Measurements from ENCODE around the gene MYB. TPM values are rescaled to one million over a fixed set of nuclear protein-coding genes. Genes with fewer than 3 reads are reported as not detected.
"Not testable (repeated sequence)": the region's sequence is repeated elsewhere in the genome, so short reads cannot be mapped to it uniquely, and the experiment has no call there.

The MYB gene
- total and polyA plus RNA-seq, 2 donors: 42.1 to 84.7 TPM

DNA sequence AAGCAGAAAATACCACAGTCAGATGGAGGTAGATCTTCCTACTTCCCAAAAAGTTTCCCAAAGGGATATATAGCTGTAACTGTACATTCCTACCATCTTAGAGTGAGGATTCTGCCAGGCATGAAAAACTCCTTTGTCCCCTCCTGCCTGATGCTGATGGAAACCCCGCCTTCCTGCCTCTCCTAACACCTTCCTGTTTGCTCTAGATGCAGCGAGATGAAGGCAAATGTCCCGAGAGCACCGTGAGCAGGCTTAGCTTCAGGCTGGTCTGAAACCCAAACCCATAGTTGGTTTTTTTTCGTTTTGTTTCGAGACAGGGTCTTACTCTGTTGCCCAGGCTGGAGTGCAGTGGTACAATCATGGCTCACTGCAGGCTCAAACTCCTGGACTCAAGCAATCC lies 55.6 kb downstream of the MYB start:
- Histone ChIP-seq H3K27ac (ENCODE audit: low read depth in 1 of 2, low read length in 1 of 2) (no peak overlapping the region), H3K4me1 (ENCODE audit: control insufficient read depth in 2 of 2, insufficient read depth in 2 of 2, low read length in 2 of 2) (peaks cover 12 to 31% of the 10 kb centered on the region in 2 donors), H3K4me3 (ENCODE audit: low read length in 2 of 2) (no peak overlapping the region), H3K36me3 (ENCODE audit: control insufficient read depth in 2 of 2, insufficient read depth in 2 of 2, low read length in 1 of 2) (no peaks in the 10 kb centered on the region), H3K27me3 (ENCODE audit: control insufficient read depth in 2 of 2, insufficient read depth in 1 of 2, low read length in 1 of 2) (no peaks in the 10 kb centered on the region), H3K9me3 (ENCODE audit: control insufficient read depth in 2 of 2, insufficient read depth in 1 of 2, low read length in 1 of 2) (no peaks in the 10 kb centered on the region)
- DNase-seq (ENCODE audit: low read depth in 6 of 9, low spot score in 9 of 9): peak in 2 of 9 donors; percentile 40 to 62
- WGBS: 46% methylated on average over 6 of the region's 6 CpGs

DNA sequence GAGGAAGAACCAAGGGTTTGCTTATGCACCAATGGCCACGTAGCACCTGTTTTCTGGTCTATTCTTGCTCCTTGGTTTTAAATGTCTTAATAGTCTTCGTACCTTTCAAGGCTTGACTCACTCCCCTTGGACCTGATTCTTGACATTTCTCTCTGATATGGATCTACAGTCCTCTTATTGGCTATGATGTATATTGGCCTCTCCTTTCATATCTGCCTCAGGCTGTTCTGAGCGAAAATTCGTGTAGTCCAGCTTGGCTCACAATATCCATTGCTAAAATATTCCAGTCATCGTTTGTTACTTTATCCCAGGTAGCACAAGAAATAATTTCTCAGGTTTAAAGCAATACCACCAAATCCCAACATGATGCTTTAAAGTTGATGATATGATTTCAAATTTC lies 59.6 kb downstream of the MYB start:
- H3K36me3 ChIP-seq (ENCODE audit: control insufficient read depth in 2 of 2, insufficient read depth in 2 of 2, low read length in 1 of 2): no peaks in the 10 kb centered on the region
- no peaks in the 10 kb centered on the region for H3K9me3 ChIP-seq (ENCODE audit: control insufficient read depth in 2 of 2, insufficient read depth in 1 of 2, low read length in 1 of 2)
- 97% methylated on average over 5 of the region's 5 CpGs for WGBS
- H3K27ac ChIP-seq (ENCODE audit: low read depth in 1 of 2, low read length in 1 of 2): no peak overlapping the region
- H3K4me3 ChIP-seq (ENCODE audit: low read length in 2 of 2): no peak overlapping the region
- peaks cover 8 to 27% of the 10 kb centered on the region in 2 donors for H3K4me1 ChIP-seq (ENCODE audit: control insufficient read depth in 2 of 2, insufficient read depth in 2 of 2, low read length in 2 of 2)
- no peaks in the 10 kb centered on the region for H3K27me3 ChIP-seq (ENCODE audit: control insufficient read depth in 2 of 2, insufficient read depth in 1 of 2, low read length in 1 of 2)
- DNase-seq (ENCODE audit: low read depth in 6 of 9, low spot score in 9 of 9): no peak

GRCh38 chr6:135243871-135244796 lies 63.0 kb downstream of the MYB start:
- peak in 1 of 9 donors; percentile 46 for DNase-seq (ENCODE audit: low read depth in 6 of 9, low spot score in 9 of 9)
- Histone ChIP-seq H3K9me3 (ENCODE audit: control insufficient read depth in 2 of 2, insufficient read depth in 1 of 2, low read length in 1 of 2) (no peaks in the 10 kb centered on the region), H3K4me3 (ENCODE audit: low read length in 2 of 2) (no peak overlapping the region), H3K27me3 (ENCODE audit: control insufficient read depth in 2 of 2, insufficient read depth in 1 of 2, low read length in 1 of 2) (no peaks in the 10 kb centered on the region), H3K4me1 (ENCODE audit: control insufficient read depth in 2 of 2, insufficient read depth in 2 of 2, low read length in 2 of 2) (peaks cover 0 to 13% of the 10 kb centered on the region in 2 donors), H3K27ac (ENCODE audit: low read depth in 1 of 2, low read length in 1 of 2) (no peak overlapping the region), H3K36me3 (ENCODE audit: control insufficient read depth in 2 of 2, insufficient read depth in 2 of 2, low read length in 1 of 2) (no peaks in the 10 kb centered on the region)
- WGBS: 90% methylated on average over 7 of the region's 7 CpGs

DNA sequence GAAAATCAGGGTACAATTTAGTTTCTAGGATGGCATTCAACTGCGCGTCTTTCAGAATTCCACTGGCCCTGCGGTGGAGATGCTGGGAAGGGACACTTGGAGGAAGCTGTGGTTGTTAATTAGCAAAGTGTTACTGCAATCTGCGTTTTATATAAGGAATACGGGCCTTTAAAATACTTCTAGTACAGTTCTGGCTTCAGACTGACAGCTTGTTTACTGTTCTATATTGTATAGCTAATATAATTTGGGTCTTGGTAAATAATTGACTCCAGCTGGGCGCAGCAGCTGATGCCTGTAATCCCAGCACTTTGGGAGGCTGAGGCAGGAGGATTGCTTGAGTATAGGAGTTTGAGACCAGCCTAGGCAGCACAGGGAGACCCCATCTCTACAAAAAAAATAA lies 63.7 kb downstream of the MYB start:
- Histone ChIP-seq H3K9me3 (ENCODE audit: control insufficient read depth in 2 of 2, insufficient read depth in 1 of 2, low read length in 1 of 2) (no peaks in the 10 kb centered on the region), H3K4me1 (ENCODE audit: control insufficient read depth in 2 of 2, insufficient read depth in 2 of 2, low read length in 2 of 2) (peaks cover 0 to 13% of the 10 kb centered on the region in 2 donors), H3K4me3 (ENCODE audit: low read length in 2 of 2) (no peak overlapping the region), H3K36me3 (ENCODE audit: control insufficient read depth in 2 of 2, insufficient read depth in 2 of 2, low read length in 1 of 2) (no peaks in the 10 kb centered on the region), H3K27ac (ENCODE audit: low read depth in 1 of 2, low read length in 1 of 2) (no peak overlapping the region), H3K27me3 (ENCODE audit: control insufficient read depth in 2 of 2, insufficient read depth in 1 of 2, low read length in 1 of 2) (no peaks in the 10 kb centered on the region)
- WGBS: 97% methylated on average over 6 of the region's 6 CpGs
- DNase-seq (ENCODE audit: low read depth in 6 of 9, low spot score in 9 of 9): no peak

DNA sequence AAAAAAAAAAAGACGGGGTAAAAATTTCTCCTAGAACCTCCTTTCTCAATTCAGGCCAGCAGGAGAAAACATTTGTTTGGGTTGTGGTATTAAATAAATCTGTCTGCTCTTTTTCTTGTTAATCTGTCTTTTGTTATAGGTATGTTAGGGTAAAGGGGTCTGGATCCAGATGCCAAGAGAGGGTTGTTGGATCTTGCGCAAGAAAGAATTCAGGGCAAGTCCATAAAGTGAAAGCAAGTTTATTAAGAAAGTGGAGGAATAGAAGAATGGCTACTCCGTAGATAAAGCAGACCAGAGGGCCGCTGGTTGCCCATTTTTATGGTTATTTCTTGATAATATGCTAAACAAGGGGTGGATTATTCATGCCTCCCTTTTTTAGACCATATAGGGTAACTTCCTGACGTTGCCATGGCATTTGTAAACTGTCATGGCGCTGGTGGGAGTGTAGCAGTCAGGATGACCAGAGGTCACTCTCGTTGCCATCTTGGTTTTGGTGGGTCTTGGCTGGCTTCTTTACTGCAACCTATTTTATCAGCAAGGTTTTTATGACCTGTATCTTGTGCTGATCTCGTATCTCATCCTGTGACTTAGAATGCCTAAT lies 65.4 kb downstream of the MYB start:
- not testable (repeated sequence) for DNase-seq (ENCODE audit: low read depth in 6 of 9, low spot score in 9 of 9); H3K27me3 ChIP-seq (ENCODE audit: control insufficient read depth in 2 of 2, insufficient read depth in 1 of 2, low read length in 1 of 2); H3K4me3 ChIP-seq (ENCODE audit: low read length in 2 of 2); H3K27ac ChIP-seq (ENCODE audit: low read depth in 1 of 2, low read length in 1 of 2); H3K9me3 ChIP-seq (ENCODE audit: control insufficient read depth in 2 of 2, insufficient read depth in 1 of 2, low read length in 1 of 2); H3K36me3 ChIP-seq (ENCODE audit: control insufficient read depth in 2 of 2, insufficient read depth in 2 of 2, low read length in 1 of 2)
- H3K4me1 ChIP-seq (ENCODE audit: control insufficient read depth in 2 of 2, insufficient read depth in 2 of 2, low read length in 2 of 2): peaks cover 0 to 21% of the 10 kb centered on the region in 2 donors
- 90% methylated on average over 8 of the region's 8 CpGs for WGBS

- Histone ChIP-seq H3K4me3 (ENCODE audit: low read length in 2 of 2) (no peak overlapping the region), H3K27me3 (ENCODE audit: control insufficient read depth in 2 of 2, insufficient read depth in 1 of 2, low read length in 1 of 2) (no peaks in the 10 kb centered on the region), H3K4me1 (ENCODE audit: control insufficient read depth in 2 of 2, insufficient read depth in 2 of 2, low read length in 2 of 2) (peaks cover 0 to 30% of the 10 kb centered on the region in 2 donors), H3K36me3 (ENCODE audit: control insufficient read depth in 2 of 2, insufficient read depth in 2 of 2, low read length in 1 of 2) (no peaks in the 10 kb centered on the region), H3K9me3 (ENCODE audit: control insufficient read depth in 2 of 2, insufficient read depth in 1 of 2, low read length in 1 of 2) (no peaks in the 10 kb centered on the region), H3K27ac (ENCODE audit: low read depth in 1 of 2, low read length in 1 of 2) (no peak overlapping the region)
- 91% methylated on average over 9 of the region's 9 CpGs for WGBS
- no peak for DNase-seq (ENCODE audit: low read depth in 6 of 9, low spot score in 9 of 9)
Observed at GRCh38 chr6:135250234-135250633, 69.1 kb downstream of the MYB start.

DNA sequence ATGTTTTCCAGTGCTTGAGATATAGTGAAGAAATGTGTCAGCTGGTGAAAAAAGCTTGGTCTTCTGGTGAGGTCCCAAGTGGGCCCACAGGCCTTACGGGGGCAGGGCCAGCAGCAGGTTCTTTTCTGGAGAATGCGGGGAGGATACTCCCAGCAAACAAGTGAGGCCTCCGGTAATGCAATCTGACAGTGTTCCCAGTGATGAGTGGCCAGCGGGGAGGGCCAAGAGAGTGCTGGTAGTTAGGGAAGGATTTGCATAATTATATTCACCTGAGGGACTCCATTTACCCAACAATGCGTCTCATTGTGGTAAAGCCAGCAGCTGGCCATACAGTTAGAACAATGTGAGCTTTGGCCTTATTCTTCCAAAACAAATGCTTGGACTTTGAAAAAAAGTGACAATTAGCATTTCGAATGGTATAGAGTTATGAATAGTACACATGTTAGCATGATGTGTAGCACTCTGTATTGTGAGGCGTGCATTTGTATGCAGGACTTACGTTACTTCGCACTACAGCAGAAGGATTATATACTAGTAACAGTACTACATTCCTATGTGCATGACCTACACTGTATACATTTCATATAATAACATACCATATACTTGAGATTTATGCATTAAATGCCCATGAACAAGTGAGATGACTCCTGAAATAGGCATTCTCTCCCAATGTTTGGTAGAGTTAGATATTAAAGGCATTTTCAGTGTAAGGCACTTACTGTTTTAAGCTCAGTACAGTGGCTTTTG lies 69.8 kb downstream of the MYB start:
- Histone ChIP-seq H3K27me3 (ENCODE audit: control insufficient read depth in 2 of 2, insufficient read depth in 1 of 2, low read length in 1 of 2) (no peaks in the 10 kb centered on the region), H3K27ac (ENCODE audit: low read depth in 1 of 2, low read length in 1 of 2) (no peak overlapping the region), H3K36me3 (ENCODE audit: control insufficient read depth in 2 of 2, insufficient read depth in 2 of 2, low read length in 1 of 2) (no peaks in the 10 kb centered on the region), H3K9me3 (ENCODE audit: control insufficient read depth in 2 of 2, insufficient read depth in 1 of 2, low read length in 1 of 2) (no peaks in the 10 kb centered on the region), H3K4me3 (ENCODE audit: low read length in 2 of 2) (no peak overlapping the region), H3K4me1 (ENCODE audit: control insufficient read depth in 2 of 2, insufficient read depth in 2 of 2, low read length in 2 of 2) (peaks cover 0 to 30% of the 10 kb centered on the region in 2 donors)
- DNase-seq (ENCODE audit: low read depth in 6 of 9, low spot score in 9 of 9): no peak
- 98% methylated on average over 9 of the region's 9 CpGs for WGBS

GRCh38 chr6:135251498-135252441 lies 70.7 kb downstream of the MYB start:
- Histone ChIP-seq H3K27ac (ENCODE audit: low read depth in 1 of 2, low read length in 1 of 2) (peak overlapping the region in 1 of 2 donors; percentile 55), H3K4me3 (ENCODE audit: low read length in 2 of 2) (no peak overlapping the region), H3K36me3 (ENCODE audit: control insufficient read depth in 2 of 2, insufficient read depth in 2 of 2, low read length in 1 of 2) (no peaks in the 10 kb centered on the region), H3K27me3 (ENCODE audit: control insufficient read depth in 2 of 2, insufficient read depth in 1 of 2, low read length in 1 of 2) (no peaks in the 10 kb centered on the region), H3K9me3 (ENCODE audit: control insufficient read depth in 2 of 2, insufficient read depth in 1 of 2, low read length in 1 of 2) (no peaks in the 10 kb centered on the region), H3K4me1 (ENCODE audit: control insufficient read depth in 2 of 2, insufficient read depth in 2 of 2, low read length in 2 of 2) (peaks cover 0 to 30% of the 10 kb centered on the region in 2 donors)
- DNase-seq (ENCODE audit: low read depth in 6 of 9, low spot score in 9 of 9): peak in 3 of 9 donors; percentile 44 to 74 (median 68)
- 74% methylated on average over 13 of the region's 13 CpGs for WGBS

Measured in thymus (tissue), 11 donors.